T-helper 22 cell (primary cell): ENCODE measurements around the gene GPR176.

ENCODE experiments used
- DNase-seq: peaks from one replicate; pipeline ENCODE4 v3.0.0-alpha.2; 2020; ENCODE audit warnings: low read depth

GPR176 gene

DNA sequence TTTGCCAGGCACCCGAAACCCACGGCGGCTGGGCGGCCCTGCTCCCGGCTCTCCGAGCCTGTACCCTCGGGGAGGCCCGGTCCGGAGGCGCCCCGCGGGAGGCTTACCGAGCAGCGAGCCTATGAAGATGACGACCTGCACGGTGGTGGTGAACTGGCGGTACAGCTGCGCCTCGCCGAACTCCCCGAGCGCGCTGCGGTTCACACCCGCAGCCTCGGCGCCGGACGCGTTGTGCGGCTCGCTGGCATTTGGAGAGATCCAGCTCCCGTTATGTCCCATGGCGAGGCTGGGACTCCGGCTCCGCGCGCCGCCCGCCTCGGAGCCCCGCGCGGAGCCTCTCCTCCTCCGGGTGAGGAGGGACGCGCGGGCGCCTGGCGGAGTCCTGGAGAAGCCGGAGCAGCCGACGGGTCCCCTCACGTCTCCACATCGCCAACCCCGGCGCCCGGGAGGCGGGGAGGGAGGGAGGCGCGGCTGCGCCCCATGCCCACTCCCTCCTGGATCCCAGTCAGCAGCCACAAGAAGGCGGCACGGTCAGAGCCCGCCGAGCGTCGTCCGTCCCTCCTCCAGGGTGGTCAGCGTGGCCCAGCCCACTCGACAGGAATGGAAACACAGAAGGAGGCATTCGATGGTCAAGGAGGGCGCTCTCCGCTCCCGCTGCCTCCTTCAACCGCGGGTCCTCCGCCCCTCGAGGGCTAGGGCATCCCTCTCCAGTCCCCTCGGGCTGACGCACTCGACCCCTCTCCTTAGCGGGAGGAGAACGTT lies at the start of gene GPR176:
TSS of gene GPR176 (minus strand) at position 519 of the 762 bp plus-strand sequence. CDS start at position 279, 240 bp downstream.
- DNase-seq: no peak

GRCh38 chr15:39969002-39969394 lies 48.9 kb upstream of the GPR176 start:
- no peak for DNase-seq

GRCh38 chr15:39968273-39969001 lies 48.4 kb upstream of the GPR176 start:
- DNase-seq: no peak

DNA sequence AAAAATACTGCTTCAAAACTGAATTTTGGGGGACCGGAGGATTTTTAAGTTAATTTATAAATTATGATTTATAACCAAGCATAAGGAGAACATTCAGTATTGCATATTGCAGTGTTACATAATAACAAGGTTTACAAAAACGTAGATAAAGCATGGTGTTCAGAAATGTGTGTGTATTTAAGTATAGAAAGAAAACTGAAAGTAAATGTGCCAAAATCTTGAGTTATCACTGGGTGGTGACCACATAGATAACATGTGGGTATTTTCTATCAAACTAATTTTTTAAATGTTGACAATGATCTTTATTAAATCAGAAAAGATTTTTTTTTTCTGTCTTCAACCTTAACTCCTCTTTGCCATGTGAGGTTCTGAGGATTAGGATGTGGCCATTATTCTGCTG lies 46.5 kb upstream of the GPR176 start:
- no peak for DNase-seq

DNA sequence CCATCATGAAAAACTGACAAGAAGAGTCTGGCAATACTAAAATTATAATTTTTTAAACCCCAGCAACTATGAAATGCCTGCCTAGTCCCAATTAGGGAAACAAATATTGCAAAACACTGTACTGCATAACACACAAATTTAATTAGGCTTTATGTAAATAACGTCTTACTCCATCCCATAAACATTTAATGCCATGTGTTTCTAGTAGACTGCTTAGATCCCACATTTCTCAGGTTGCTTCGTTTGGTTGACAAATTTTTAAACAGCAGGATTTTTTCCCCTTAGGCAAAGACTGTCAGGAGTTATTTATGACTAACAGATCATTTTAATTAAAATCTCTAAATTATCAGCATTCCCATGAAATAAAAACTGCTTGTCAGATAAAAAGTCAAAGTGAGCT lies 43.7 kb upstream of the GPR176 start:
- no peak for DNase-seq

DNA sequence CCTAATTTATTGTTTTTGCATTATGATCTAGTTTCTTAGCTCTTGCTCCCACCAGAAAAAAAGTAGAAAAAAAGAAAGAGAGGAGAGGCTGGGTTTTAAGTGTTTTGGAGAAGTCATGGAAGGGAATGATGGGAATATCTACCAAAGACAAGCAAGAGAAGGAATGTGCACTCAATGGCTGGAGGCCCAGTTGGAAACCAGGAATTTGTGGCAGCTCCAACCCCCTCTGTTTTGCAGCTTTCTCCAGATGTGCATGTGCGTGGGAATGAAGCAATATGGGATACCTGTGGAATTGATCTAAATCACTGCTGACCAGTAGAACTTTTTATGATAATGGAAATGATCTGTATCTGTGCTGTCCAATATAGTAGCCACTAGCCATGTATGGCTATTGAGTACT lies 41.0 kb upstream of the GPR176 start:
- no peak for DNase-seq

DNA sequence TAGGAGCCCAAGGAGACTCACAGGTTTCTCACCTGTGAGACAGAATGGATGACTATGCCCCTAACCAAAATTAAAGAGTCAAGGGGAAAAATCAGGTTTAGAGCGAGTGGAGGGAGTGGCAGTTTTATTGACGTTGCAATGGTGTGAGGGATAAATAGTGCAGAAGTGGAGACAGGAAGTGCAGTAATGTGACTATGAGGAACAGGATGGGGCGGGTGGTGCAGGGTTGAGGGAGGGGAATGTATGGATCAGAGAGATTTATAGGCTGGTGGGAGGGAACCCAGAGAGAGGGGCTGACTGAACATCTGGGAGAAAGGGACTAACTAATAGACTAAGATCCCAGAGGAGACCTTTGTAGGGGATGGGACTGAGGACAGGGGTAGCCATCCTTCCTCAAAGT lies 40.3 kb upstream of the GPR176 start:
- DNase-seq: no peak

- no peak for DNase-seq
These were observed 39.3 kb upstream of the GPR176 start for GRCh38 chr15:39959411-39959810.

- no peak for DNase-seq
These were observed 37.4 kb upstream of the GPR176 start for GRCh38 chr15:39957481-39957880.

DNA sequence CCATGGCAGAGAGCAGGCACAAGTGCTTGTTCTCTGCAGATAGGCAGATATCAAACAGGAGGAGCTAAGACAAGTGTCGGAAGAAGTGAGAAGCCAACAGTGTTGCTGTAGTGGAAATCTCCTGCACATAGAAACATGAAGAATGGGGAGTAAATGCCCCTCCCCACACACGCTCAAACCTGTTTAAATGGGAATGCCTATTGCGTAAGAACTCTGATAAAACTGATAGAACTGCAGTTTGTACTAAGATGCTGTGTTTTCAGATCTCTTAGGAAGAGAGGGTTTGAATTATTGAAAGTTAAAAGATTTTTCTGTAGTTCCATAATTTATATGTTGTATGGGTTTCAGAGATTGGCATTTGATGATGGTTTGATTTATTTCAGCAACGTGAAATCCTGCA lies 33.5 kb upstream of the GPR176 start:
- no peak for DNase-seq

- no peak for DNase-seq
These were observed 31.5 kb upstream of the GPR176 start for GRCh38 chr15:39951561-39951960.

- DNase-seq: no peak
These were observed 28.8 kb upstream of the GPR176 start for GRCh38 chr15:39948817-39949216.

GRCh38 chr15:39947401-39948197 lies 27.5 kb upstream of the GPR176 start:
- DNase-seq: no peak

GRCh38 chr15:39946862-39947261 lies 26.8 kb upstream of the GPR176 start:
- no peak for DNase-seq

DNA sequence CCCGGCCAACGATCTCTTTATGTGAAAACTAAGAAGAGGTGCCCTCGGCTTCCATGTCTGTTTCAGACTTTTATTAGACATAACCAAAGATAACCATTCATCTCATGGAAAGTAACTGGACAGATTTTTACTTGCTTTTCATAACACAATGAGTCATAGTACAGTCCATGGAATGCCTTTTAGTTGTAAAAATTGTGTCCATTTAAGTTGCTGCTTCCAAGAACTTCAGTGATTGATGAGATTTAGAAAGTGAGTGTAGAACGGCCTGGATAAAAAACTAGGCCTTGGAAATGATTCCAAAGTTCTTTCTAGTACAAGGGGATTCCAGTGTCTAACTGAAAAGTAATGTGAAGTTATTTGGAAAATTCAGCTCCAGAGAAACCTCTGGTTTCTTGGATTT lies 24.7 kb upstream of the GPR176 start:
- DNase-seq: no peak

GRCh38 chr15:39942753-39943150 lies 22.7 kb upstream of the GPR176 start:
- no peak for DNase-seq

DNA sequence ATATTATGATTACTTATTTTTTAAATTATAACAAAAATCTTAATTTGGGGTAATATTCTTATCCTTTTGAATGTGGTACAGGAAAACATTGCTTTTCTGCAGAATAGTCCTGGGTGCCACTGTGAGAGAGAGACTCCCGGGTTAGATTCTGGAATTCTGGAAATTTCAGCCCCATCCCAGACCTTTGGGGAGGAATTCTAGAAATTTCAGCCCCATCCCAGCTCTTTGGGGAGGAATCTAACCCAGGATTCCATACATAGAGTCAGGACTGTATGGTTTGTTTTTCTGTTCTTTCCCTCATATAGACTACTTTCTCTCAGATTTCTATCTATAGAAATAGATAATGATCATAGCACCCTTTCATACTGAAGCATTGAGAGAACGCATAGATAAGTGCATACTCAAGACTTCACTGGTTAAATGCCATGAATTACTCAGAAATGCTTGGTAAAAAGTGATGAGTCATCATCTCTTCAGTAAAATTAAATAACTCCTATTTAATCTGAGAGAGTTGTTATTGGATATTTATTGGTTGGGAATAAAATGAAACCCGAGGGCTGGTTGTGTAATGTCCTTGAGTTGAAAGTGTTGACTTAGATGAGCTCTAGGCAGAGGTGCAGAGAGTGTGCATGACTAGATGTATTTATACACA lies 22.2 kb upstream of the GPR176 start:
- no peak for DNase-seq

DNA sequence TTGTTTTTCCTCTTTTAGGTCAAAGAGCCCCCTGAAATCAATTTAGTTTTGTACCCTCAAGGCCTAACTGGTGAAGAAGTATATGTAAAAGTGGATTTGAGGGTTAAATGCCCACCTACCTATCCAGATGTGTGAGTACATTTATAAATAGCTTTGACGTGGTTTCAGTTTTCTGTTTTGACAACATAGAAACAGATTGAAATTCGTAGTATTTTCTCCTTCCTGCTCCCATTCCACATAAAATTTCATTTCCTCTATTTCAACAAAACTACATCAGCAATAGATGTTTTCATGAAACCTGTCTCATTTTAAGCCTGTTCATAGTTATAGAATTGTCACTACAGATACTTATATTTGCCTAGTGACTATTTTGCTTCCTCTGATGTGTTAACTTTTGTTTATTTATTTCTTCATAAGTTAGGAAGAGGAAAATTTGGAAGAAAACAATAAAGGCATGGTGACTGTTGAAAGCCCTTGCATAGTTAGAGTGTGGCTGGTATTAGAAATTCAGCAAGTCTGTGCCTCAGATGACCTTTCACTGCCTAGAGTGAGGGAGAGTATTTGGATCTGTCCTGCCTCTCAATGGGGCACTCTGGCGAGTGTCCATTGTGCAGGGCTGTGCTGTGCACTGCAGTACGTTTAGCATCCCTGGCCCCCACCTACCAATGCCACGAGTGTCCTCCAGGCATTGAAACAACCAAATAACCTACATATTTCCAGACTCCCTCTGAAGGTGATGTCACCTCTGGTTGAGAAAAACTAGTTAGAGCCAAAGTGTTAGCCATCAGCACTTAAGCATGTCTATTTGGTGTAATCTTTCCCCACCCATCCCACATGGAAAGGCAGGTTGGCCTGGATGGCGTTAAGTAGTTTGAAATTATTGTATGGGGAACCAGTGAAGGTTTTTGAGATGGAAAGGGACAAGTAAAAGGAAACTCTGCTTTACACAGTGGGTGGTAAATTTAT lies 19.7 kb upstream of the GPR176 start:
- no peak for DNase-seq

GRCh38 chr15:39937696-39938095 lies 17.6 kb upstream of the GPR176 start:
- no peak for DNase-seq

DNA sequence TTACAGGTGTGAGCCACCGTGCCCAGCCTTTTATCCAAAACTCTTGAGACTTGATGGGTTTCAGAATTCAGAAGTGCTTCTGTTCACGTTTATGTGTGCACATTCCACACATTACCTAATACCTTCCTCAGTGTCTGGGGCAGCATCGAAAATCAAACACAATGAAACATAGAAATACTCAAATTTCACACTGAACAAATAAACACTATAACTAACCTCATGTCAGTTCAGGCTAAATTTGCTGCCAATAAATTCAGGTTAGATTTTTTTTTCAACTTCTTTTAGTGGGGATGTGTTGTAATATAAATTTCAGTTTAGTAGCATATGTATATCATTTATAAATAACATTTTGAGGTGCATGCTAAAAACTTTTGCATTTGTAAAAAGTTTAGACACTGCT lies 16.6 kb upstream of the GPR176 start:
- DNase-seq: no peak

DNA sequence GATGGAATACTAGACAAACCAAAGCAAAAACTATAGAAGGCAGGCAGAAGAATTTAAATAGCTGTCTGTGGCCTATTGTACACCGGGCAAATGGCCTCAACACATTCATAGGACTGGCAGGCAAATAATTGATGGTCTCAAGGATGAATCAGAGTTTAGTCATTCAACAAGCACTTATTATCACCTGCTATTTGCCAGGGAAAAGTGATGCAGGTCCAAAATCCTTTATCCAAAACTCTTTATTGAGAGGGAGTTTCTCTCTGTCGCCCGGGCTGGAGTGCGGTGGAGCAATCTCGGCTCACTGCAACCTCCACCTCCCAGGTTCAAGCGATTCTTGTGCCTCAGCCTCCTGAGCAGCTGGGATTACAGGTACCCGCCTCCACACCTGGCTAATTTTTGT lies 16.1 kb upstream of the GPR176 start:
- no peak for DNase-seq
